Gastroesophageal sphincter (tissue), 4 donors: ENCODE measurements around the gene TMEM150A. TPM values are rescaled to one million over a fixed set of nuclear protein-coding genes. Genes with fewer than 3 reads are reported as not detected.

Experiments
- ATAC-seq: fragments of 150-250 bp; one replicate; pipeline ENCODE4 v1.9.1; 2016; ENCODE audit warnings: mild to moderate bottlenecking, moderate library complexity
- H3K27ac ChIP-seq, 4 donors: fragments of 200-600 bp; sonication (generic) in 3 of 4; 1 replicate in 3 of 4; 2 replicates in 1 of 4; pipeline ENCODE4 v1.5.1; 2016 to 2019
- H3K27me3 ChIP-seq: fragments of 200-600 bp; sonication (generic); one replicate; pipeline ENCODE4 v1.5.1; 2019
- H3K36me3 ChIP-seq, 2 donors: fragments of 200-600 bp; sonication (generic); one replicate each; pipeline ENCODE4 v1.5.1; 2019; ENCODE audit warnings: control low read depth in 1 of 2
- H3K4me1 ChIP-seq, 3 donors: fragments of 200-600 bp; sonication (generic); 1 replicate in 2 of 3; 2 replicates in 1 of 3; pipeline ENCODE4 v1.5.1; 2016 to 2019; ENCODE audit warnings: control low read depth in 2 of 3
- H3K4me3 ChIP-seq, 2 donors: fragments of 200-600 bp; sonication (generic); one replicate each; pipeline ENCODE4 v1.5.1; 2019; ENCODE audit warnings: mild to moderate bottlenecking in 1 of 2, moderate library complexity in 1 of 2
- H3K9me3 ChIP-seq, 3 donors: fragments of 200-600 bp; sonication (generic); one replicate each; pipeline ENCODE4 v1.5.1; 2017 to 2019; ENCODE audit warnings: control low read depth in 2 of 3
- EP300 ChIP-seq: sonication (generic); formaldehyde crosslinking; IDR thresholded peaks from one replicate; pipeline ENCODE4 v1.6.1; 2017; ENCODE audit warnings: antibody characterized with exemption, mild to moderate bottlenecking
- POLR2A ChIP-seq, 2 donors: fragments of 450-650 bp; IDR thresholded peaks; one replicate each; pipeline ENCODE4 v1.6.1; 2017; ENCODE audit warnings: antibody characterized with exemption in 2 of 2, mild to moderate bottlenecking in 2 of 2, moderate library complexity in 1 of 2
- POLR2AphosphoS5 ChIP-seq: sonication (generic); formaldehyde crosslinking; IDR thresholded peaks from one replicate; pipeline ENCODE4 v1.6.1; 2017; ENCODE audit warnings: antibody characterized with exemption
- WGBS, 2 donors: methylation state at CpG; one replicate each; pipeline ENCODE4 v1.1.5; 2018; ENCODE audit warnings: low coverage in 1 of 2; 5-methylcytosine and 5-hydroxymethylcytosine counted together
- total RNA-seq, 4 donors: library from RNA; depleted of rRNA; stranded (reverse); fragments of >200 nt; gene quantifications; one replicate each; pipeline ENCODE4 v1.1.0, GENCODE V29; 2016
- TF ChIP-seq, protein P1 (sequence below), 4 experiments: fragments of 200-600 bp in 2 of 4; fragments of 450-650 bp in 2 of 4; sonication (generic) in 1 of 4; IDR thresholded peaks; one replicate each; pipeline ENCODE4 v1.5.1; 2017 to 2019; ENCODE audit warnings: antibody characterized with exemption in 4 of 4, mild to moderate bottlenecking in 2 of 4, moderate library complexity in 2 of 4

The TMEM150A gene
- total RNA-seq, 4 donors from 2014 or later, result 17.6 to 26.9 (median 19.9) TPM

DNA sequence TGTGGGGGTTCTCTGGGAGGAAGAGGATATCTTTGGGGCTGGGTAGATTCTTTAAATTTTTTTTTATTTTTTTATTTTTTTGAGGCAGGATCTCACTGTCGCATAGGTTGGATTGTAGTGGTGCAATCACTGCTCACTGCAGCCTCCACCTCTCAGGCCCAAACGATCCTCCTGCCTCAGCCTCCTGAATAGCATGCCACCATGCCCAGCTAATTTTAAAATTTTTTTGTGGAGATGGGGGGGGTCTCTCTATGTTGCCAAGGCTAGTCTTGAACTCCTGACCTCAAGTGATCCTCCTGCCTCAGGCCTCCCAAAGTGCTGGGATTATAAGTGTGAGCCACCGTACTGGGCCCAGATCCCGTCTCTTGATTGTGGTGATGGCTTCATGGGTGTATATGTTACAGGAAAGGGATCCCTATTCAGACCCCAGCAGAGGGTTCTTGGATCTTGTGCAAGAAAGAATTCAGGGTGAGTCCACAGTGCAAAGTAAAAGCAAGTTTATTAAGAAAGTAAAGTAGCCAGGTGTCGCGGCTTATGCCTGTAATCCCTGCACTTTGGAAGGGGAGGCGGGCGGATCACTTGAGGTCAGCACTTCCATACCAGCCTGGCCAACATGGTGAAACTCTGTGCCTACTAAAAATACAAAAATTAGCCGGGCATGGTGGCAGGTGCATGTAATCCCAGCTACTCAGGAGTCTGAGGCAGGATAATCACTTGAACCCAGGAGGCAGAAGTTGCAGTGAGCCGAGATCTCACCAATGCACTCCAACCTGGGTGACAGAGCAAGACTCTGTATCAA is 11.4 kb upstream of the TMEM150A start:
- H3K36me3 ChIP-seq, result peaks cover 0 to 12% of the 10 kb centered on the region in 2 donors
- no peak overlapping the region for H3K27ac ChIP-seq
- H3K4me1 ChIP-seq, result peaks cover 6 to 62% (median 19%) of the 10 kb centered on the region in 3 donors
- H3K9me3 ChIP-seq, result no peaks in the 10 kb centered on the region
- 69 to 78% methylated on average over 5 to 10 of the region's 10 CpGs for WGBS, 2 donors
- H3K27me3 ChIP-seq, result no peaks in the 10 kb centered on the region
- no peak overlapping the region for H3K4me3 ChIP-seq
- no peak for TF ChIP-seq POLR2A (IDR thresholded peaks at IDR 0.05)
- TF ChIP-seq EP300, result no peak
- TF ChIP-seq, protein P1, sequence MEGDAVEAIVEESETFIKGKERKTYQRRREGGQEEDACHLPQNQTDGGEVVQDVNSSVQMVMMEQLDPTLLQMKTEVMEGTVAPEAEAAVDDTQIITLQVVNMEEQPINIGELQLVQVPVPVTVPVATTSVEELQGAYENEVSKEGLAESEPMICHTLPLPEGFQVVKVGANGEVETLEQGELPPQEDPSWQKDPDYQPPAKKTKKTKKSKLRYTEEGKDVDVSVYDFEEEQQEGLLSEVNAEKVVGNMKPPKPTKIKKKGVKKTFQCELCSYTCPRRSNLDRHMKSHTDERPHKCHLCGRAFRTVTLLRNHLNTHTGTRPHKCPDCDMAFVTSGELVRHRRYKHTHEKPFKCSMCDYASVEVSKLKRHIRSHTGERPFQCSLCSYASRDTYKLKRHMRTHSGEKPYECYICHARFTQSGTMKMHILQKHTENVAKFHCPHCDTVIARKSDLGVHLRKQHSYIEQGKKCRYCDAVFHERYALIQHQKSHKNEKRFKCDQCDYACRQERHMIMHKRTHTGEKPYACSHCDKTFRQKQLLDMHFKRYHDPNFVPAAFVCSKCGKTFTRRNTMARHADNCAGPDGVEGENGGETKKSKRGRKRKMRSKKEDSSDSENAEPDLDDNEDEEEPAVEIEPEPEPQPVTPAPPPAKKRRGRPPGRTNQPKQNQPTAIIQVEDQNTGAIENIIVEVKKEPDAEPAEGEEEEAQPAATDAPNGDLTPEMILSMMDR (IDR thresholded peaks at IDR 0.05), result no peak
- ATAC-seq, result no peak

DNA sequence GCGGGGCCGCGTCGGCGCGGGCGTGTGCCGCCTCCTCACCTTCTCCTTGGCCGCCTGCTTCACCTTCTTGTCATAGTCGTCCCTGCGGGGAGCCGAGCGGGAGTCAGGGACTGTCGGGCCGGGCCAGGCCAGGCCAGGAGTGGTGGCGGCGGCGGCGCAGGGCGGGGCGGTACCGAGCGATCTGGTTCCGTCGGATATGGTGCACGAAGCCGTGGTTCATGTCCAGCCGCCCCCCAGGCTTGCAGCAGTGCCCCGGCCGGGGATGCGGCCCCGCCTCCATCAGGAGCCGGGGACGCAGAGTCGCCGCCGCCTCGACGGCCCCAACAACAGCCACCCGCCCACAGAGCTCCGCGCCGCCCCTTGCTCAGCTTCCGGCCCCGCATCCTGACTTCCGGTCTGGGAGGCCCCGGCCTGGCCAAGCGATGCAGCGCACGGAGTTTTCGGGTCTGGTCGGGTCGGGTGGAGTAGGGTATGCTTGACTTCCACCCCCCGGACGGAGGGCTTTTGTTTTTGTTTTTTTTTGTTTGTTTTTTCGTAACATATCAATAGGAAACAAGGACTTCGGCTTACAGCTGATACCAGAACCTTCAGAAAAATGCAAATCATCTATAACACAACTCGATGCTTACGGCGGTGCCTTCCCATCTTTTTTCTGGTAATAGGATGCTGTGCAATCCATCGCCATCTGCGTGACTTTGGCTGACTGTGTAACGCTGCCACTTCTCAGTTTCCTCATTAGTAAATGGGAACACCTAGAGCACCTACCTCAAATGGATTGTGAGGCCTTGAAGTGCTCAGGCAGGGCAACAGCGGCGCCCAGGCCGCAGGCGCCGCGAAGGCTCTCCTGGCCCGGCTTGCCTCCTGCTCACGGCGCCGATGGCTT is 9.4 kb upstream of the TMEM150A start, which contains the start of gene C2orf68:
Gene C2orf68, minus strand, starts transcription at position 362 of the 883 bp plus-strand sequence. Its CDS starts 82 bp downstream, at position 280.
- Histone ChIP-seq H3K36me3 (peaks cover 0 to 25% of the 10 kb centered on the region in 2 donors), H3K4me1 (peaks cover 0 to 60% (median 8%) of the 10 kb centered on the region in 3 donors), H3K27me3 (no peaks in the 10 kb centered on the region), H3K27ac (peak within 1 kb of the TSS; percentile 48 to 88 (median 85)), H3K4me3 (peak within 1 kb of the TSS; percentile 74 to 90), H3K9me3 (no peaks in the 10 kb centered on the region)
- WGBS, 2 donors, result 4% methylated on average over 35 of the region's 73 CpGs; no CpG with 5 or more reads in 1 of the 2 donors
- TF ChIP-seq POLR2AphosphoS5 (peak; percentile 75), EP300 (no peak), POLR2A (IDR thresholded peaks at IDR 0.05) (peak; percentile 71 to 74)
- TF ChIP-seq, protein P1 (IDR thresholded peaks at IDR 0.05), result peak in 1 of 4 experiments; percentile 19
- ATAC-seq, result peak; percentile 84

GRCh38 chr2:85611217-85611704 is 8.8 kb upstream of the TMEM150A start:
- Histone ChIP-seq H3K9me3 (no peaks in the 10 kb centered on the region), H3K4me3 (peak overlapping the region; percentile 74 to 90)

More at GRCh38 chr2:85611217-85611704, 8.8 kb upstream of the TMEM150A start:
- WGBS, 2 donors, result 8 to 31% methylated on average over 3 to 13 of the region's 24 CpGs
- TF ChIP-seq, protein P1 (IDR thresholded peaks at IDR 0.05), result no peak
- TF ChIP-seq POLR2AphosphoS5 (no peak), EP300 (no peak), POLR2A (IDR thresholded peaks at IDR 0.05) (no peak)
- Histone ChIP-seq H3K27ac (peak overlapping the region; percentile 48 to 88 (median 85)), H3K36me3 (peaks cover 0 to 32% of the 10 kb centered on the region in 2 donors), H3K4me1 (peaks cover 0 to 63% (median 8%) of the 10 kb centered on the region in 3 donors), H3K27me3 (no peaks in the 10 kb centered on the region)
- no peak for ATAC-seq
